GM23338 (cell line): ENCODE results near the gene FMC1. TPM values are rescaled to one million over a fixed set of nuclear protein-coding genes. Genes with fewer than 3 reads are reported as not detected.
A peak's percentile ranks its signal among the peaks of the same experiment; 100 is the strongest.

ENCODE experiments used
- ATAC-seq: fragments of 200-7000 bp; cut with Tn5 transposase; 3 replicates; pipeline ENCODE4 v1.9.1; 2020
- DNase-seq: peaks from one replicate; pipeline ENCODE4 v3.0.0-alpha.2; 2015; ENCODE audit warnings: low spot score
- H2AFZ ChIP-seq: fragments of 200-600 bp; sonication (generic); 2 replicates; pipeline ENCODE4 v1.8.0; 2016; ENCODE audit warnings: antibody characterized with exemption, mild to moderate bottlenecking, moderate library complexity
- H3F3A ChIP-seq: fragments of 200-600 bp; sonication (generic); replicated peaks from 2 replicates; pipeline ENCODE4 v1.8.0; 2017; ENCODE audit warnings: antibody characterized with exemption, mixed run types, low read depth
- H3K27ac ChIP-seq: fragments of 200-600 bp; sonication (generic); 2 replicates; pipeline ENCODE4 v1.6.1; 2016; ENCODE audit warnings: low read depth
- H3K27me3 ChIP-seq: fragments of 200-600 bp; sonication (generic); 2 replicates; pipeline ENCODE4 v1.8.0; 2016; ENCODE audit warnings: mild to moderate bottlenecking, mixed run types, moderate library complexity; ENCODE audit not compliant: insufficient read depth
- H3K36me3 ChIP-seq: fragments of 200-600 bp; sonication (generic); 2 replicates; pipeline ENCODE4 v1.8.0; 2016; ENCODE audit warnings: mild to moderate bottlenecking; ENCODE audit not compliant: insufficient read depth
- H3K4me1 ChIP-seq: fragments of 200-600 bp; sonication (generic); 2 replicates; pipeline ENCODE4 v1.8.0; 2016; ENCODE audit warnings: mild to moderate bottlenecking, moderate library complexity; ENCODE audit not compliant: insufficient read depth
- H3K4me2 ChIP-seq: fragments of 200-600 bp; sonication (generic); 2 replicates; pipeline ENCODE4 v1.7.1; 2017; ENCODE audit warnings: mixed run types
- H3K4me3 ChIP-seq: fragments of 200-600 bp; sonication (generic); 2 replicates; pipeline ENCODE4 v1.6.1; 2016; ENCODE audit warnings: mixed run types
- H3K79me2 ChIP-seq: fragments of 200-600 bp; sonication (generic); replicated peaks from 2 replicates; pipeline ENCODE4 v1.8.0; 2017; ENCODE audit warnings: mild to moderate bottlenecking; ENCODE audit not compliant: insufficient read depth
- H3K9me2 ChIP-seq: fragments of 200-600 bp; sonication (generic); 2 replicates; pipeline ENCODE4 v1.8.0; 2017; ENCODE audit not compliant: insufficient read depth
- H4K20me1 ChIP-seq: fragments of 200-600 bp; sonication (generic); replicated peaks from 2 replicates; pipeline ENCODE4 v1.8.0; 2017; ENCODE audit warnings: mild to moderate bottlenecking; ENCODE audit not compliant: insufficient read depth
- H3K27ac Mint-ChIP-seq: 2 replicates; pipeline ENCODE4 v1.8.0; 2020; ENCODE audit warnings: inconsistent platforms, mild to moderate bottlenecking, moderate library complexity, mixed read lengths
- H3K27me3 Mint-ChIP-seq: 3 replicates; pipeline ENCODE4 v1.8.0; 2022; ENCODE audit warnings: low read depth, mild to moderate bottlenecking, moderate library complexity, mixed read lengths, inconsistent platforms; ENCODE audit not compliant: insufficient read depth, poor library complexity
- H3K36me3 Mint-ChIP-seq: 3 replicates; pipeline ENCODE4 v1.8.0; 2021; ENCODE audit warnings: low read depth, mild to moderate bottlenecking, inconsistent platforms, moderate library complexity, mixed read lengths
- H3K4me1 Mint-ChIP-seq: 3 replicates; pipeline ENCODE4 v1.8.0; 2020; ENCODE audit warnings: mild to moderate bottlenecking, inconsistent platforms, mixed read lengths
- H3K4me3 Mint-ChIP-seq: 3 replicates; pipeline ENCODE4 v1.8.0; 2021; ENCODE audit warnings: moderate library complexity, mild to moderate bottlenecking, inconsistent platforms, mixed read lengths
- H3K9me3 Mint-ChIP-seq: 3 replicates; pipeline ENCODE4 v1.8.0; 2020; ENCODE audit warnings: moderate library complexity, mild to moderate bottlenecking, inconsistent platforms, mixed read lengths
- CREB1 ChIP-seq: fragments of 250-450 bp; sonication (Bioruptor Pico); IDR thresholded peaks from 2 replicates; pipeline ENCODE4 v1.5.0; 2020; ENCODE audit warnings: low read depth, mild to moderate bottlenecking, moderate library complexity
- ETS1 ChIP-seq: IDR thresholded peaks from 2 replicates; pipeline ENCODE4 v1.6.1; 2016; ENCODE audit warnings: antibody characterized with exemption
- EZH2 ChIP-seq: fragments of 200-600 bp; sonication (generic); IDR thresholded peaks from one replicate; pipeline ENCODE4 v1.8.0; 2017; ENCODE audit warnings: antibody characterized with exemption, mild to moderate bottlenecking, low read depth; ENCODE audit not compliant: unreplicated experiment
- EZH2phosphoT487 ChIP-seq: fragments of 200-600 bp; sonication (generic); IDR thresholded peaks from one replicate; pipeline ENCODE4 v1.8.1; 2018; ENCODE audit warnings: antibody characterized with exemption; ENCODE audit not compliant: unreplicated experiment
- JUNB ChIP-seq: IDR thresholded peaks from one replicate; pipeline ENCODE4 v1.6.1; 2016; ENCODE audit warnings: antibody characterized with exemption; ENCODE audit not compliant: unreplicated experiment
- NANOG ChIP-seq: IDR thresholded peaks from 2 replicates; pipeline ENCODE4 v1.6.1; 2016; ENCODE audit warnings: antibody characterized with exemption, borderline replicate concordance
- POLR2AphosphoS5 ChIP-seq: IDR thresholded peaks from 2 replicates; pipeline ENCODE4 v1.6.1; 2016; ENCODE audit warnings: antibody characterized with exemption, low read depth
- STAT1 ChIP-seq: IDR thresholded peaks from one replicate; pipeline ENCODE4 v1.6.1; 2016; ENCODE audit warnings: antibody characterized with exemption; ENCODE audit not compliant: unreplicated experiment
- ZNF114 ChIP-seq: fragments of 250-450 bp; sonication (Bioruptor Pico); IDR thresholded peaks from 2 replicates; pipeline ENCODE4 v1.5.0; 2020; ENCODE audit warnings: mild to moderate bottlenecking, moderate library complexity
- ZNF331 ChIP-seq: fragments of 250-450 bp; sonication (Bioruptor Pico); IDR thresholded peaks from 2 replicates; pipeline ENCODE4 v1.5.0; 2020; ENCODE audit warnings: low read depth, mild to moderate bottlenecking, moderate library complexity
- polyA plus RNA-seq: library from polyadenylated mRNA; unstranded; fragments of >200 nt; fragmentation: Nextera tagmentation; extraction: Ambion mirVana; gene quantifications from 2 replicates; pipeline ENCODE4 v1.2.1, GENCODE V29; 2016
- total RNA-seq: library from RNA; depleted of rRNA; stranded (reverse); fragments of >200 nt; shearing (Covaris generic); gene quantifications from 2 replicates; pipeline ENCODE4 v1.2.3, GENCODE V29; 2014
- TF ChIP-seq, protein P1 (sequence below): IDR thresholded peaks from one replicate; pipeline ENCODE4 v1.6.1; 2018; ENCODE audit warnings: antibody characterized with exemption; ENCODE audit not compliant: unreplicated experiment
- TF ChIP-seq, protein P2 (sequence below): fragments of 250-450 bp; sonication (Bioruptor Pico); IDR thresholded peaks from 2 replicates; pipeline ENCODE4 v1.5.0; 2020; ENCODE audit warnings: mild to moderate bottlenecking, moderate library complexity
- TF ChIP-seq, protein P3 (sequence below), 2 experiments: fragments of 200-600 bp in 1 of 2; sonication (generic) in 1 of 2; conservative IDR thresholded peaks; 2 replicates each; pipeline versions ENCODE4 v1.5.1 to v1.6.1; 2016 to 2017; ENCODE audit warnings: antibody characterized with exemption in 2 of 2, low read depth in 2 of 2, mild to moderate bottlenecking in 2 of 2, moderate library complexity in 1 of 2

Gene FMC1
- total and polyA plus RNA-seq, 2 experiments from 2014 or later, result 4.8 to 70.5 TPM

DNA sequence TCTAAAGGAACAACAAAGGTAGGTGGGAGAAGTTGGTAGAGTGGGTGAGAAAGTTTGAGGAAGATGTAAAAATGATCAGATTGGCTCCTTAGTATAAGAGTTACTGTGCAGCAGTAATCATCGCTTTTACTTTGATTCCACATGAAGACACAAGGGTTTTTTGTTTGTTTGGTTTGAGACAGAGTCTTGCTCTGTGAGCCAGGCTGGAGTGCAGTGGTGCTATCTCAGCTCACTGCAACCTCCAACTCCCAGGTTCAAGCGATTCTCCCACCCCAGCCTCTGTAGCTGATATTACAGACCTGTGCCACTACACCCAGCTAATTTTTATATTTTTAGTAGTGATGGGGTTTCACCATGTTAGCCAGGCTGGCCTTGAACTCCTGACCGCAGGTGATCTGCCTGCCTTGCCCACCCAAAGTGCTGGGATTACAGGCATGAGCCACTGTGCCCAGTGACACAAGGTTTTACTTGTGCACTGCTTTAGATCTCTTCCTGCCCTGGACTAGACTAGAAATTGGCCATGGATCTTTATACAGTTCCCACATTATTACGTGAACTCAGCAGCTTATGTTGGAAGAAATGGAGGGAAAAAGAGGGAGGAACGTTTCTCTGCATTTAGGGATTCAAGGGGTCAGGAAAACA is 29.3 kb downstream of the FMC1 start:
- no peak for DNase-seq
- H3K27ac Mint-ChIP-seq, result peak overlapping the region; percentile 83
- TF ChIP-seq CREB1 (CRISPR knock-in tag) (no peak), EZH2phosphoT487 (no peak), ZNF331 (CRISPR knock-in tag) (no peak), NANOG (no peak), ZNF114 (CRISPR knock-in tag) (no peak), ETS1 (no peak), JUNB (no peak), EZH2 (no peak), POLR2AphosphoS5 (no peak), STAT1 (no peak)
- TF ChIP-seq, protein P1, sequence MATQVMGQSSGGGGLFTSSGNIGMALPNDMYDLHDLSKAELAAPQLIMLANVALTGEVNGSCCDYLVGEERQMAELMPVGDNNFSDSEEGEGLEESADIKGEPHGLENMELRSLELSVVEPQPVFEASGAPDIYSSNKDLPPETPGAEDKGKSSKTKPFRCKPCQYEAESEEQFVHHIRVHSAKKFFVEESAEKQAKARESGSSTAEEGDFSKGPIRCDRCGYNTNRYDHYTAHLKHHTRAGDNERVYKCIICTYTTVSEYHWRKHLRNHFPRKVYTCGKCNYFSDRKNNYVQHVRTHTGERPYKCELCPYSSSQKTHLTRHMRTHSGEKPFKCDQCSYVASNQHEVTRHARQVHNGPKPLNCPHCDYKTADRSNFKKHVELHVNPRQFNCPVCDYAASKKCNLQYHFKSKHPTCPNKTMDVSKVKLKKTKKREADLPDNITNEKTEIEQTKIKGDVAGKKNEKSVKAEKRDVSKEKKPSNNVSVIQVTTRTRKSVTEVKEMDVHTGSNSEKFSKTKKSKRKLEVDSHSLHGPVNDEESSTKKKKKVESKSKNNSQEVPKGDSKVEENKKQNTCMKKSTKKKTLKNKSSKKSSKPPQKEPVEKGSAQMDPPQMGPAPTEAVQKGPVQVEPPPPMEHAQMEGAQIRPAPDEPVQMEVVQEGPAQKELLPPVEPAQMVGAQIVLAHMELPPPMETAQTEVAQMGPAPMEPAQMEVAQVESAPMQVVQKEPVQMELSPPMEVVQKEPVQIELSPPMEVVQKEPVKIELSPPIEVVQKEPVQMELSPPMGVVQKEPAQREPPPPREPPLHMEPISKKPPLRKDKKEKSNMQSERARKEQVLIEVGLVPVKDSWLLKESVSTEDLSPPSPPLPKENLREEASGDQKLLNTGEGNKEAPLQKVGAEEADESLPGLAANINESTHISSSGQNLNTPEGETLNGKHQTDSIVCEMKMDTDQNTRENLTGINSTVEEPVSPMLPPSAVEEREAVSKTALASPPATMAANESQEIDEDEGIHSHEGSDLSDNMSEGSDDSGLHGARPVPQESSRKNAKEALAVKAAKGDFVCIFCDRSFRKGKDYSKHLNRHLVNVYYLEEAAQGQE, result no peak
- TF ChIP-seq, protein P2, sequence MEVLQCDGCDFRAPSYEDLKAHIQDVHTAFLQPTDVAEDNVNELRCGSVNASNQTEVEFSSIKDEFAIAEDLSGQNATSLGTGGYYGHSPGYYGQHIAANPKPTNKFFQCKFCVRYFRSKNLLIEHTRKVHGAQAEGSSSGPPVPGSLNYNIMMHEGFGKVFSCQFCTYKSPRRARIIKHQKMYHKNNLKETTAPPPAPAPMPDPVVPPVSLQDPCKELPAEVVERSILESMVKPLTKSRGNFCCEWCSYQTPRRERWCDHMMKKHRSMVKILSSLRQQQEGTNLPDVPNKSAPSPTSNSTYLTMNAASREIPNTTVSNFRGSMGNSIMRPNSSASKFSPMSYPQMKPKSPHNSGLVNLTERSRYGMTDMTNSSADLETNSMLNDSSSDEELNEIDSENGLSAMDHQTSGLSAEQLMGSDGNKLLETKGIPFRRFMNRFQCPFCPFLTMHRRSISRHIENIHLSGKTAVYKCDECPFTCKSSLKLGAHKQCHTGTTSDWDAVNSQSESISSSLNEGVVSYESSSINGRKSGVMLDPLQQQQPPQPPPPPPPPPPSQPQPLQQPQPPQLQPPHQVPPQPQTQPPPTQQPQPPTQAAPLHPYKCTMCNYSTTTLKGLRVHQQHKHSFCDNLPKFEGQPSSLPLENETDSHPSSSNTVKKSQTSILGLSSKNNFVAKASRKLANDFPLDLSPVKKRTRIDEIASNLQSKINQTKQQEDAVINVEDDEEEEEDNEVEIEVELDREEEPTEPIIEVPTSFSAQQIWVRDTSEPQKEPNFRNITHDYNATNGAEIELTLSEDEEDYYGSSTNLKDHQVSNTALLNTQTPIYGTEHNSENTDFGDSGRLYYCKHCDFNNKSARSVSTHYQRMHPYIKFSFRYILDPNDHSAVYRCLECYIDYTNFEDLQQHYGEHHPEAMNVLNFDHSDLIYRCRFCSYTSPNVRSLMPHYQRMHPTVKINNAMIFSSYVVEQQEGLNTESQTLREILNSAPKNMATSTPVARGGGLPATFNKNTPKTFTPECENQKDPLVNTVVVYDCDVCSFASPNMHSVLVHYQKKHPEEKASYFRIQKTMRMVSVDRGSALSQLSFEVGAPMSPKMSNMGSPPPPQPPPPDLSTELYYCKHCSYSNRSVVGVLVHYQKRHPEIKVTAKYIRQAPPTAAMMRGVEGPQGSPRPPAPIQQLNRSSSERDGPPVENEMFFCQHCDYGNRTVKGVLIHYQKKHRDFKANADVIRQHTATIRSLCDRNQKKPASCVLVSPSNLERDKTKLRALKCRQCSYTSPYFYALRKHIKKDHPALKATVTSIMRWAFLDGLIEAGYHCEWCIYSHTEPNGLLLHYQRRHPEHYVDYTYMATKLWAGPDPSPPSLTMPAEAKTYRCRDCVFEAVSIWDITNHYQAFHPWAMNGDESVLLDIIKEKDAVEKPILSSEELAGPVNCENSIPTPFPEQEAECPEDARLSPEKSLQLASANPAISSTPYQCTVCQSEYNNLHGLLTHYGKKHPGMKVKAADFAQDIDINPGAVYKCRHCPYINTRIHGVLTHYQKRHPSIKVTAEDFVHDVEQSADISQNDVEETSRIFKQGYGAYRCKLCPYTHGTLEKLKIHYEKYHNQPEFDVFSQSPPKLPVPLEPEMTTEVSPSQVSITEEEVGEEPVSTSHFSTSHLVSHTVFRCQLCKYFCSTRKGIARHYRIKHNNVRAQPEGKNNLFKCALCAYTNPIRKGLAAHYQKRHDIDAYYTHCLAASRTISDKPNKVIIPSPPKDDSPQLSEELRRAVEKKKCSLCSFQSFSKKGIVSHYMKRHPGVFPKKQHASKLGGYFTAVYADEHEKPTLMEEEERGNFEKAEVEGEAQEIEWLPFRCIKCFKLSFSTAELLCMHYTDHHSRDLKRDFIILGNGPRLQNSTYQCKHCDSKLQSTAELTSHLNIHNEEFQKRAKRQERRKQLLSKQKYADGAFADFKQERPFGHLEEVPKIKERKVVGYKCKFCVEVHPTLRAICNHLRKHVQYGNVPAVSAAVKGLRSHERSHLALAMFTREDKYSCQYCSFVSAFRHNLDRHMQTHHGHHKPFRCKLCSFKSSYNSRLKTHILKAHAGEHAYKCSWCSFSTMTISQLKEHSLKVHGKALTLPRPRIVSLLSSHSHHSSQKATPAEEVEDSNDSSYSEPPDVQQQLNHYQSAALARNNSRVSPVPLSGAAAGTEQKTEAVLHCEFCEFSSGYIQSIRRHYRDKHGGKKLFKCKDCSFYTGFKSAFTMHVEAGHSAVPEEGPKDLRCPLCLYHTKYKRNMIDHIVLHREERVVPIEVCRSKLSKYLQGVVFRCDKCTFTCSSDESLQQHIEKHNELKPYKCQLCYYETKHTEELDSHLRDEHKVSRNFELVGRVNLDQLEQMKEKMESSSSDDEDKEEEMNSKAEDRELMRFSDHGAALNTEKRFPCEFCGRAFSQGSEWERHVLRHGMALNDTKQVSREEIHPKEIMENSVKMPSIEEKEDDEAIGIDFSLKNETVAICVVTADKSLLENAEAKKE (CRISPR knock-in tag), result no peak
- TF ChIP-seq, protein P3, sequence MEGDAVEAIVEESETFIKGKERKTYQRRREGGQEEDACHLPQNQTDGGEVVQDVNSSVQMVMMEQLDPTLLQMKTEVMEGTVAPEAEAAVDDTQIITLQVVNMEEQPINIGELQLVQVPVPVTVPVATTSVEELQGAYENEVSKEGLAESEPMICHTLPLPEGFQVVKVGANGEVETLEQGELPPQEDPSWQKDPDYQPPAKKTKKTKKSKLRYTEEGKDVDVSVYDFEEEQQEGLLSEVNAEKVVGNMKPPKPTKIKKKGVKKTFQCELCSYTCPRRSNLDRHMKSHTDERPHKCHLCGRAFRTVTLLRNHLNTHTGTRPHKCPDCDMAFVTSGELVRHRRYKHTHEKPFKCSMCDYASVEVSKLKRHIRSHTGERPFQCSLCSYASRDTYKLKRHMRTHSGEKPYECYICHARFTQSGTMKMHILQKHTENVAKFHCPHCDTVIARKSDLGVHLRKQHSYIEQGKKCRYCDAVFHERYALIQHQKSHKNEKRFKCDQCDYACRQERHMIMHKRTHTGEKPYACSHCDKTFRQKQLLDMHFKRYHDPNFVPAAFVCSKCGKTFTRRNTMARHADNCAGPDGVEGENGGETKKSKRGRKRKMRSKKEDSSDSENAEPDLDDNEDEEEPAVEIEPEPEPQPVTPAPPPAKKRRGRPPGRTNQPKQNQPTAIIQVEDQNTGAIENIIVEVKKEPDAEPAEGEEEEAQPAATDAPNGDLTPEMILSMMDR (conservative IDR thresholded peaks at IDR 0.05; ENCODE audit: low read depth in 2 of 2), result no peak
- ATAC-seq, result peak; percentile 25; the same call in 2 of the 3 replicates
- Histone ChIP-seq H3K27me3 (no peaks in the 10 kb centered on the region), H3K36me3 (no peaks in the 10 kb centered on the region), H4K20me1 (peaks cover 40% of the 10 kb centered on the region), H3F3A (no peaks in the 10 kb centered on the region), H3K79me2 (peaks cover 100% of the 10 kb centered on the region), H3K27ac (peak overlapping the region; percentile 10; the same call in 1 of the 2 replicates), H3K4me3 (no peak overlapping the region), H3K4me2 (peak overlapping the region; percentile 39; the same call in 1 of the 2 replicates), H3K9me2 (no peaks in the 10 kb centered on the region), H3K4me1 (peaks cover 40% of the 10 kb centered on the region), H2AFZ (no peak overlapping the region)
- H3K36me3 Mint-ChIP-seq, result peaks cover 13% of the 10 kb centered on the region
- no peaks in the 10 kb centered on the region for H3K9me3 Mint-ChIP-seq
- H3K27me3 Mint-ChIP-seq, result no peaks in the 10 kb centered on the region
- H3K4me3 Mint-ChIP-seq, result no peak overlapping the region; the same call in 2 of the 3 replicates
- H3K4me1 Mint-ChIP-seq, result peaks cover 52% of the 10 kb centered on the region
